ENCODE measurements around the gene NDUFS5. TPM values are rescaled to one million over a fixed set of nuclear protein-coding genes. Genes with fewer than 3 reads are reported as not detected.
"Not testable (repeated sequence)": the region's sequence is repeated elsewhere in the genome, so short reads cannot be mapped to it uniquely, and the experiment has no call there.

NDUFS5 gene
- total and polyA plus RNA-seq, 4 experiments from 2014 or later, result 122 to 665 (median 371) TPM

DNA sequence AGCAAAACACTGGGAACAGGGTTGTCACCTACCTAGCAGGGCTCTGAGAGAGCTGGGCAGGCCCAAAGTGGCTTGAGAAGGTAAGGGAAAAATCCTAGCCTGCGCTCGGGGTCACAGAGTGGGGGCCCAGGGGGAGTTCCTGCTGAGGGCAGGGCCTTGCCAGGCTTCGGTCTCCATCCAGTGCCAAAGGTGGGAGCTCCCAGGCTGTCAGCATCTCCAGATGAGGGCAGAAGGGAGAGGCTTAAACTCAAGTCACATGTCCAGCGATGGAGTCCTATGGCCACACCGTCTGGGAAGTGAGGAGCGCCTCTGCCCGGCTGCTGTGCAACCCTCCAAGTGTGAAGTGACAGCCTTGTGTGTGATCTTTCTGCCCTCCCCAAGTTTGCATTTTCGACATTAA, 11.2 kb upstream of the NDUFS5 start:
- H3K9me3 ChIP-seq (ENCODE audit: control insufficient read depth in 1 of 2, low read length in 2 of 2); intact Hi-C loops (cut with micrococcal nuclease); DNase-seq; H3K4me1 Mint-ChIP-seq; H3K27me3 Mint-ChIP-seq; H3K27me3 ChIP-seq (ENCODE audit: insufficient read depth, low read length); H3K27ac Mint-ChIP-seq; H3K4me3 Mint-ChIP-seq; H3K27ac ChIP-seq (ENCODE audit: low read depth, low read length); H3K36me3 ChIP-seq (ENCODE audit: insufficient read depth, low read length); H3K4me3 ChIP-seq (ENCODE audit: low read length in 2 of 2); H3K9me3 Mint-ChIP-seq; H3K4me1 ChIP-seq (ENCODE audit: insufficient read depth, low read length): not testable (repeated sequence)
- H3K36me3 Mint-ChIP-seq, result peaks cover 10 to 18% of the 10 kb centered on the region in 2 donors
- CTCF ChIA-PET (ENCODE audit: partially characterized antibody), result interaction anchor here (1.1 kb wide), 1 partner anchor 8 kb away, joined by 3 read pairs; no protein-coding TSS in a partner anchor
- POLR2A ChIA-PET (ENCODE audit: partially characterized antibody), result interaction anchor here (1.5 to 2.3 kb wide), 2 partner anchors 8 to 18 kb away, joined by 4 to 6 read pairs; no protein-coding TSS in a partner anchor

- peaks cover 0 to 2% (median 1%) of the 10 kb centered on the region in 4 donors for H3K4me1 Mint-ChIP-seq
- CTCF ChIA-PET (ENCODE audit: partially characterized antibody), result interaction anchor here (1.0 kb wide), 1 partner anchor 14 kb away, joined by 3 read pairs; no protein-coding TSS in a partner anchor
- H3K27me3 Mint-ChIP-seq, result no peaks in the 10 kb centered on the region
- intact Hi-C loops (cut with micrococcal nuclease), result no loop called here
- Histone ChIP-seq H3K27ac (ENCODE audit: low read depth, low read length) (no peak overlapping the region), H3K9me3 (ENCODE audit: control insufficient read depth in 1 of 2, low read length in 2 of 2) (no peaks in the 10 kb centered on the region), H3K27me3 (ENCODE audit: insufficient read depth, low read length) (no peaks in the 10 kb centered on the region), H3K36me3 (ENCODE audit: insufficient read depth, low read length) (no peaks in the 10 kb centered on the region), H3K4me1 (ENCODE audit: insufficient read depth, low read length) (no peaks in the 10 kb centered on the region), H3K4me3 (ENCODE audit: low read length in 2 of 2) (no peak overlapping the region)
- peaks cover 10 to 13% of the 10 kb centered on the region in 2 donors for H3K36me3 Mint-ChIP-seq
- peak overlapping the region in 2 of 7 donors; percentile 4 to 29 for H3K27ac Mint-ChIP-seq
- no peaks in the 10 kb centered on the region for H3K9me3 Mint-ChIP-seq
- no peak for DNase-seq
- POLR2A ChIA-PET (ENCODE audit: partially characterized antibody), result interaction anchor here (2.3 kb wide), 1 partner anchor 19 kb away, joined by 6 read pairs; no protein-coding TSS in a partner anchor
- no peak overlapping the region for H3K4me3 Mint-ChIP-seq
Measured at GRCh38 chr1:39016604-39017171, 9.5 kb upstream of the NDUFS5 start.

DNA sequence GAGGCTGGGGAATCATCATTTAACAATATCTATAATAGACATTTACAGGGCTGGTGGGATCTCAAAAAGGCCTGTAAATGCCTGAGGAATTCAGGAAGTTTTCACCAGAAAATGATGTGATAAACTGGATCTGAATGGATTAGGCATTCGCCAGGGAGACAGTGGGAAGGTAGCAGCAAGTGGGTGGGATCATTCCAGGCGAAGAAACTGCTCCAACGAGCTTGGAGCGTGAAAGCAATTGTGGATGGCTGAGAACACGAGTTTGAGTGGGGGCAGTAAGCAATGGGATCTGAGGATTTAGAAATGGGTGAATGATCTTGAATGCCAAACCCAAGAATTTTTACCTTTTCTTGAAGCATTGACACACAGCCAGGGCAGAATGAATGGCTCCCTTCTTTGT, 8.9 kb upstream of the NDUFS5 start:
- peak overlapping the region in 1 of 7 donors; percentile 6 for H3K27ac Mint-ChIP-seq
- Histone ChIP-seq H3K4me1 (ENCODE audit: insufficient read depth, low read length) (no peaks in the 10 kb centered on the region), H3K36me3 (ENCODE audit: insufficient read depth, low read length) (no peaks in the 10 kb centered on the region), H3K4me3 (ENCODE audit: low read length in 2 of 2) (no peak overlapping the region), H3K9me3 (ENCODE audit: control insufficient read depth in 1 of 2, low read length in 2 of 2) (no peaks in the 10 kb centered on the region), H3K27me3 (ENCODE audit: insufficient read depth, low read length) (no peaks in the 10 kb centered on the region), H3K27ac (ENCODE audit: low read depth, low read length) (no peak overlapping the region)
- H3K36me3 Mint-ChIP-seq, result peaks cover 4 to 7% of the 10 kb centered on the region in 2 donors
- H3K4me1 Mint-ChIP-seq, result peaks cover 0 to 2% (median 0%) of the 10 kb centered on the region in 4 donors
- intact Hi-C loops (cut with micrococcal nuclease), result no loop called here
- no peaks in the 10 kb centered on the region for H3K27me3 Mint-ChIP-seq
- no peak overlapping the region for H3K4me3 Mint-ChIP-seq
- no peak for DNase-seq
- ChIA-PET CTCF (ENCODE audit: partially characterized antibody) (no interaction called here), POLR2A (ENCODE audit: partially characterized antibody) (no interaction called here)
- H3K9me3 Mint-ChIP-seq, result no peaks in the 10 kb centered on the region

- H3K27ac Mint-ChIP-seq; H3K9me3 Mint-ChIP-seq; H3K9me3 ChIP-seq (ENCODE audit: control insufficient read depth in 1 of 2, low read length in 2 of 2); H3K27me3 Mint-ChIP-seq; H3K27ac ChIP-seq (ENCODE audit: low read depth, low read length); H3K4me1 Mint-ChIP-seq; H3K4me3 ChIP-seq (ENCODE audit: low read length in 2 of 2); POLR2A ChIA-PET (ENCODE audit: partially characterized antibody); DNase-seq; H3K4me1 ChIP-seq (ENCODE audit: insufficient read depth, low read length); intact Hi-C loops (cut with micrococcal nuclease); H3K36me3 ChIP-seq (ENCODE audit: insufficient read depth, low read length); H3K27me3 ChIP-seq (ENCODE audit: insufficient read depth, low read length); H3K4me3 Mint-ChIP-seq; H3K36me3 Mint-ChIP-seq: not testable (repeated sequence)
- CTCF ChIA-PET (ENCODE audit: partially characterized antibody), result interaction anchor here (1.0 to 1.4 kb wide), 2 partner anchors 12 to 72 kb away, joined by 3 read pairs; no protein-coding TSS in a partner anchor
Measured at GRCh38 chr1:39020494-39020893, 5.7 kb upstream of the NDUFS5 start.

DNA sequence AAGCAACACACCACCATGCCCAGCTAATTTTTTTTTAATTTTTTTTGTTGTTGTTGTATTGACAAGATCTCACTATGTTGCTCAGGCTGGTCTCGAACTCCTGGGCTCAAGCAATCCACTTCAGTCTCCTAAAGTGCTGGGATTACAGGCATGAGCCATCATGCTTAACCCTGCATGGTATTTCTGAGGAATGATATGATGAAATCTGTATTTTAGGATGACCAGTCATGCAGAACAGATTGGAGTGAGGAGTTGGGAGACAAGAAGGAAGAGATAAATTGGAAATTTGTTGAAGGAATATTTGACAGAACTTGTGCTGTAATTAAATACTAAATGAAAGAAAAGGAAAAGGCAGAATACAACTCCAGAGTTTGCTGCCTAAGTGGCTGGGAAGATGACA, 4.7 kb upstream of the NDUFS5 start:
- intact Hi-C loops (cut with micrococcal nuclease), result no loop called here
- CTCF ChIA-PET (ENCODE audit: partially characterized antibody), result interaction anchor here (1.4 kb wide), 1 partner anchor 11 kb away, joined by 3 read pairs; no protein-coding TSS in a partner anchor

GRCh38 chr1:39023140-39023539, 3.0 kb upstream of the NDUFS5 start:
- Mint-ChIP-seq H3K27ac (peak overlapping the region in 1 of 7 donors; percentile 21), H3K4me1 (peaks cover 13 to 26% (median 20%) of the 10 kb centered on the region in 4 donors), H3K27me3 (no peaks in the 10 kb centered on the region), H3K9me3 (no peaks in the 10 kb centered on the region), H3K36me3 (peaks cover 0 to 12% of the 10 kb centered on the region in 2 donors), H3K4me3 (peak overlapping the region in 2 of 8 donors; percentile 12 to 38)
- intact Hi-C loops (cut with micrococcal nuclease), result no loop called here
- no peaks in the 10 kb centered on the region for H3K27me3 ChIP-seq (ENCODE audit: insufficient read depth, low read length)
- no peaks in the 10 kb centered on the region for H3K9me3 ChIP-seq (ENCODE audit: control insufficient read depth in 1 of 2, low read length in 2 of 2)
- H3K36me3 ChIP-seq (ENCODE audit: insufficient read depth, low read length), result no peaks in the 10 kb centered on the region
- no peak overlapping the region for H3K4me3 ChIP-seq (ENCODE audit: low read length in 2 of 2)
- ChIA-PET POLR2A (ENCODE audit: partially characterized antibody) (interaction anchor here (1.2 kb wide), 1 partner anchor 33 kb away, joined by 3 read pairs; the partner anchor contains the start of gene AKIRIN1), CTCF (ENCODE audit: partially characterized antibody) (no interaction called here)
- H3K27ac ChIP-seq (ENCODE audit: low read depth, low read length), result no peak overlapping the region
- H3K4me1 ChIP-seq (ENCODE audit: insufficient read depth, low read length), result peaks cover 15% of the 10 kb centered on the region
- DNase-seq, result no peak

More for the DNA sequence above, 4.7 kb upstream of the NDUFS5 start:
- H3K27me3 Mint-ChIP-seq, result no peaks in the 10 kb centered on the region
- H3K4me3 Mint-ChIP-seq, result no peak overlapping the region
- Histone ChIP-seq H3K4me1 (ENCODE audit: insufficient read depth, low read length) (peaks cover 7% of the 10 kb centered on the region), H3K9me3 (ENCODE audit: control insufficient read depth in 1 of 2, low read length in 2 of 2) (no peaks in the 10 kb centered on the region), H3K27me3 (ENCODE audit: insufficient read depth, low read length) (no peaks in the 10 kb centered on the region), H3K4me3 (ENCODE audit: low read length in 2 of 2) (no peak overlapping the region), H3K27ac (ENCODE audit: low read depth, low read length) (no peak overlapping the region), H3K36me3 (ENCODE audit: insufficient read depth, low read length) (no peaks in the 10 kb centered on the region)
- POLR2A ChIA-PET (ENCODE audit: partially characterized antibody), result no interaction called here
- no peak for DNase-seq
- H3K36me3 Mint-ChIP-seq, result peaks cover 0 to 8% of the 10 kb centered on the region in 2 donors
- no peaks in the 10 kb centered on the region for H3K9me3 Mint-ChIP-seq
- H3K27ac Mint-ChIP-seq, result peak overlapping the region in 1 of 7 donors; percentile 5
- peaks cover 9 to 14% (median 11%) of the 10 kb centered on the region in 4 donors for H3K4me1 Mint-ChIP-seq

- DNase-seq, result no peak
- Histone ChIP-seq H3K36me3 (ENCODE audit: insufficient read depth, low read length) (peaks cover 16% of the 10 kb centered on the region), H3K27me3 (ENCODE audit: insufficient read depth, low read length) (no peaks in the 10 kb centered on the region), H3K4me1 (ENCODE audit: insufficient read depth, low read length) (peaks cover 30% of the 10 kb centered on the region), H3K9me3 (ENCODE audit: control insufficient read depth in 1 of 2, low read length in 2 of 2) (no peaks in the 10 kb centered on the region), H3K27ac (ENCODE audit: low read depth, low read length) (peak overlapping the region; percentile 86), H3K4me3 (ENCODE audit: low read length in 2 of 2) (peak overlapping the region; percentile 88 to 93)
- Mint-ChIP-seq H3K36me3 (peaks cover 18 to 31% of the 10 kb centered on the region in 2 donors), H3K4me1 (peaks cover 22 to 51% (median 37%) of the 10 kb centered on the region in 4 donors), H3K27ac (peak overlapping the region; percentile 95 to 99 (median 97)), H3K9me3 (no peaks in the 10 kb centered on the region), H3K4me3 (peak overlapping the region; percentile 94 to 100 (median 97)), H3K27me3 (no peaks in the 10 kb centered on the region)
- ChIA-PET CTCF (ENCODE audit: partially characterized antibody) (interaction anchor here (0.9 to 1.5 kb wide), 11 partner anchors 8 to 168 kb away, joined by 3 to 5 read pairs (median 4); partner anchors contain the start of genes AKIRIN1, MYCBP and RRAGC), POLR2A (ENCODE audit: partially characterized antibody) (interaction anchor here (0.6 to 3.5 kb wide), 21 partner anchors 8 to 1015 kb away, joined by 3 to 26 read pairs (median 5); partner anchors contain the start of genes MYCBP and RRAGC)
- intact Hi-C loops (cut with micrococcal nuclease), result loop anchor here (1.0 to 5.0 kb wide), 6 partner anchors 16 to 168 kb away; partner anchors contain the start of genes AKIRIN1, MYCBP and RRAGC
Measured at GRCh38 chr1:39026866-39027507, 837 bp downstream of the NDUFS5 start.

Measured in CD4-positive, alpha-beta memory T cell (primary cell).